ENCODE data around the gene PANK2.

GRCh38 chr20:3902446-3902845 lies 13.3 kb downstream of the PANK2 start:
- no peak for TF ChIP-seq POLR2AphosphoS5 (IDR thresholded peaks at IDR 0.05; ENCODE audit: low read length)
- no peak for TF ChIP-seq NFYB (IDR thresholded peaks at IDR 0.05; ENCODE audit: insufficient read depth, low read depth, low read length)
- no peak for TF ChIP-seq NRF1 (conservative IDR thresholded peaks at IDR 0.05; ENCODE audit: low read depth, low read length)

Measured in GM12878 (cell line).